HEK293 (cell line): ENCODE measurements around the gene NLK.

Experiments
- CTCF ChIA-PET: fragments of 350-600 bp; formaldehyde crosslinking; extraction: SDS; loops from one replicate; lab custom pipeline; 2021; ENCODE audit warnings: antibody characterized with exemption; lab: Yijun Ruan, JAX
- POLR2A ChIA-PET: fragments of 300-600 bp; formaldehyde crosslinking; extraction: SDS; loops from one replicate; lab custom pipeline; 2020; ENCODE audit warnings: antibody characterized with exemption, inconsistent platforms; lab: Yijun Ruan, JAX
- H3K27ac ChIP-seq: fragments of 200-500 bp; sonication (Bioruptor generic); 2 replicates; pipeline ENCODE4 v1.5.1; 2014; ENCODE audit warnings: low read depth, low read length, control low read depth, inconsistent platforms; ENCODE audit errors: extremely low read depth
- H3K36me3 ChIP-seq, 2 experiments: fragments of 200-500 bp in 1 of 2; sonication (Bioruptor generic) in 1 of 2; 1 replicate in 1 of 2; 2 replicates in 1 of 2; pipeline ENCODE4 v1.5.1; 2014 to 2017; ENCODE audit warnings: inconsistent platforms in 2 of 2, low read length in 2 of 2; ENCODE audit not compliant: control insufficient read depth in 2 of 2, insufficient read depth in 1 of 2
- H3K4me1 ChIP-seq: fragments of 200-500 bp; sonication (Bioruptor generic); 2 replicates; pipeline ENCODE4 v1.5.1; 2014; ENCODE audit warnings: mild to moderate bottlenecking, low read length, inconsistent platforms; ENCODE audit not compliant: control insufficient read depth, insufficient read depth
- H3K4me3 ChIP-seq: 2 replicates; pipeline ENCODE4 v1.5.1; 2011; ENCODE audit warnings: low read depth, mild to moderate bottlenecking, control low read depth, low read length, moderate library complexity
- H3K9me3 ChIP-seq: fragments of 200-500 bp; sonication (Bioruptor generic); 2 replicates; pipeline ENCODE4 v1.5.1; 2014; ENCODE audit warnings: low read depth, low read length, inconsistent platforms; ENCODE audit not compliant: control insufficient read depth, insufficient read depth
- BCL6B ChIP-seq: fragments of 450-650 bp; formaldehyde crosslinking; IDR thresholded peaks from 2 replicates; pipeline ENCODE4 v1.5.1; 2017; ENCODE audit warnings: missing biosample characterization, missing genetic modification characterization
- GLI2 ChIP-seq: fragments of 450-650 bp; formaldehyde crosslinking; IDR thresholded peaks from 2 replicates; pipeline ENCODE4; 2017; ENCODE audit warnings: missing biosample characterization, missing genetic modification characterization, low read depth, borderline replicate concordance
- IKZF3 ChIP-seq: fragments of 450-650 bp; IDR thresholded peaks from 2 replicates; pipeline ENCODE4 v1.5.0; 2018; ENCODE audit warnings: missing biosample characterization, mild to moderate bottlenecking, missing genetic modification characterization, moderate library complexity
- OVOL3 ChIP-seq: fragments of 450-650 bp; formaldehyde crosslinking; IDR thresholded peaks from 2 replicates; pipeline ENCODE4 v1.5.1; 2016; ENCODE audit warnings: missing biosample characterization, missing genetic modification characterization
- SALL2 ChIP-seq: fragments of 450-650 bp; formaldehyde crosslinking; IDR thresholded peaks from 2 replicates; pipeline ENCODE4 v1.5.0; 2017; ENCODE audit warnings: missing biosample characterization, mild to moderate bottlenecking, missing genetic modification characterization, borderline replicate concordance
- ZBTB8A ChIP-seq: fragments of 450-650 bp; formaldehyde crosslinking; IDR thresholded peaks from 2 replicates; pipeline ENCODE4 v1.5.1; 2016; ENCODE audit warnings: missing biosample characterization, missing genetic modification characterization
- ZFHX2 ChIP-seq: fragments of 450-650 bp; formaldehyde crosslinking; conservative IDR thresholded peaks from 2 replicates; pipeline ENCODE4 v1.5.1; 2016; ENCODE audit warnings: missing biosample characterization, missing genetic modification characterization
- ZNF112 ChIP-seq: fragments of 450-650 bp; formaldehyde crosslinking; IDR thresholded peaks from 2 replicates; pipeline ENCODE4 v1.5.0; 2017; ENCODE audit warnings: missing biosample characterization, missing genetic modification characterization
- ZNF146 ChIP-seq: fragments of 450-650 bp; formaldehyde crosslinking; IDR thresholded peaks from 2 replicates; pipeline ENCODE4 v1.5.1; 2016; ENCODE audit warnings: missing biosample characterization, missing genetic modification characterization
- ZNF174 ChIP-seq: fragments of 450-650 bp; formaldehyde crosslinking; IDR thresholded peaks from 2 replicates; pipeline ENCODE4 v1.5.0; 2017; ENCODE audit warnings: missing biosample characterization, mild to moderate bottlenecking, missing genetic modification characterization
- ZNF2 ChIP-seq: fragments of 450-650 bp; formaldehyde crosslinking; IDR thresholded peaks from 2 replicates; pipeline ENCODE4 v1.5.1; 2016; ENCODE audit warnings: missing biosample characterization, missing genetic modification characterization
- ZNF302 ChIP-seq: fragments of 450-650 bp; formaldehyde crosslinking; IDR thresholded peaks from 2 replicates; pipeline ENCODE4 v1.5.1; 2016; ENCODE audit warnings: missing biosample characterization, missing genetic modification characterization, low read depth
- ZNF510 ChIP-seq: fragments of 450-650 bp; formaldehyde crosslinking; IDR thresholded peaks from 2 replicates; pipeline ENCODE4 v1.5.1; 2018; ENCODE audit warnings: mild to moderate bottlenecking, missing genetic modification characterization, missing biosample characterization; ENCODE audit not compliant: insufficient replicate concordance
- ZNF555 ChIP-seq: fragments of 450-650 bp; formaldehyde crosslinking; conservative IDR thresholded peaks from 2 replicates; pipeline ENCODE4 v1.5.1; 2017; ENCODE audit warnings: missing biosample characterization, mild to moderate bottlenecking, missing genetic modification characterization, inconsistent platforms
- ZNF571 ChIP-seq: fragments of 450-650 bp; formaldehyde crosslinking; IDR thresholded peaks from 2 replicates; pipeline ENCODE4 v1.5.0; 2017; ENCODE audit warnings: missing biosample characterization, missing genetic modification characterization
- ZNF585B ChIP-seq: fragments of 450-650 bp; formaldehyde crosslinking; IDR thresholded peaks from 2 replicates; pipeline ENCODE4 v1.5.1; 2016; ENCODE audit warnings: missing biosample characterization, missing genetic modification characterization
- ZNF610 ChIP-seq: fragments of 450-650 bp; formaldehyde crosslinking; IDR thresholded peaks from 2 replicates; pipeline ENCODE4 v1.5.1; 2016; ENCODE audit warnings: missing biosample characterization, missing genetic modification characterization, borderline replicate concordance
- ZNF654 ChIP-seq: fragments of 450-650 bp; formaldehyde crosslinking; IDR thresholded peaks from 2 replicates; pipeline ENCODE4 v1.5.1; 2016; ENCODE audit warnings: low read depth, missing biosample characterization, missing genetic modification characterization
- ZNF692 ChIP-seq: fragments of 450-650 bp; formaldehyde crosslinking; IDR thresholded peaks from 2 replicates; pipeline ENCODE4 v1.5.1; 2016; ENCODE audit warnings: missing biosample characterization, missing genetic modification characterization
- ZNF747 ChIP-seq: fragments of 450-650 bp; formaldehyde crosslinking; IDR thresholded peaks from 2 replicates; pipeline ENCODE4 v1.5.1; 2016; ENCODE audit warnings: missing biosample characterization, missing genetic modification characterization
- TF ChIP-seq, protein P1 (sequence below): fragments of 450-650 bp; IDR thresholded peaks from 2 replicates; pipeline ENCODE4 v1.5.1; 2018; ENCODE audit warnings: missing biosample characterization, missing genetic modification characterization
- TF ChIP-seq, protein P2 (sequence below): fragments of 450-650 bp; formaldehyde crosslinking; IDR thresholded peaks from 2 replicates; pipeline ENCODE4 v1.5.1; 2016; ENCODE audit warnings: missing biosample characterization, missing genetic modification characterization
- TF ChIP-seq, protein P3 (sequence below): fragments of 450-650 bp; formaldehyde crosslinking; IDR thresholded peaks from 2 replicates; pipeline ENCODE4 v1.5.1; 2016; ENCODE audit warnings: missing biosample characterization, missing genetic modification characterization, low read depth

The NLK gene

GRCh38 chr17:28181568-28181967 lies 139.1 kb downstream of the NLK start:
- H3K4me1 ChIP-seq, result no peaks in the 10 kb centered on the region
- CTCF ChIA-PET, result no interaction called here
- no peak overlapping the region for H3K27ac ChIP-seq
- H3K36me3 ChIP-seq, result peaks cover 9 to 16% of the 10 kb centered on the region in 2 experiments; a peak in 2 of 3 replicates
- H3K4me3 ChIP-seq, result no peak overlapping the region
- POLR2A ChIA-PET, result no interaction called here
- no peaks in the 10 kb centered on the region for H3K9me3 ChIP-seq
- TF ChIP-seq BCL6B (tag by site-specific recombination) (no peak), ZNF585B (tag by site-specific recombination) (no peak), ZNF571 (no peak), SALL2 (tag by site-specific recombination) (no peak)
- TF ChIP-seq, all 188 proteins: peak for 0

GRCh38 chr17:28182559-28182958 lies 140.1 kb downstream of the NLK start:
- POLR2A ChIA-PET, result no interaction called here

More at GRCh38 chr17:28182559-28182958, 140.1 kb downstream of the NLK start:
- CTCF ChIA-PET, result interaction anchor here (0.6 to 0.7 kb wide), 2 partner anchors 38 to 62 kb away, joined by 3 read pairs; no protein-coding TSS in a partner anchor
- Histone ChIP-seq H3K9me3 (no peaks in the 10 kb centered on the region), H3K36me3 (peaks cover 9 to 19% of the 10 kb centered on the region in 2 experiments; a peak in 2 of 3 replicates), H3K27ac (no peak overlapping the region), H3K4me3 (no peak overlapping the region), H3K4me1 (no peaks in the 10 kb centered on the region)
- no peak for TF ChIP-seq ZNF112 (tag by site-specific recombination)
- TF ChIP-seq, protein P1, sequence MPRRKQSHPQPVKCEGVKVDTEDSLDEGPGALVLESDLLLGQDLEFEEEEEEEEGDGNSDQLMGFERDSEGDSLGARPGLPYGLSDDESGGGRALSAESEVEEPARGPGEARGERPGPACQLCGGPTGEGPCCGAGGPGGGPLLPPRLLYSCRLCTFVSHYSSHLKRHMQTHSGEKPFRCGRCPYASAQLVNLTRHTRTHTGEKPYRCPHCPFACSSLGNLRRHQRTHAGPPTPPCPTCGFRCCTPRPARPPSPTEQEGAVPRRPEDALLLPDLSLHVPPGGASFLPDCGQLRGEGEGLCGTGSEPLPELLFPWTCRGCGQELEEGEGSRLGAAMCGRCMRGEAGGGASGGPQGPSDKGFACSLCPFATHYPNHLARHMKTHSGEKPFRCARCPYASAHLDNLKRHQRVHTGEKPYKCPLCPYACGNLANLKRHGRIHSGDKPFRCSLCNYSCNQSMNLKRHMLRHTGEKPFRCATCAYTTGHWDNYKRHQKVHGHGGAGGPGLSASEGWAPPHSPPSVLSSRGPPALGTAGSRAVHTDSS (tag by site-specific recombination), result no peak
- no peak for TF ChIP-seq GLI2 (tag by site-specific recombination)
- TF ChIP-seq ZNF747 (tag by site-specific recombination), result no peak
- TF ChIP-seq, protein P2, sequence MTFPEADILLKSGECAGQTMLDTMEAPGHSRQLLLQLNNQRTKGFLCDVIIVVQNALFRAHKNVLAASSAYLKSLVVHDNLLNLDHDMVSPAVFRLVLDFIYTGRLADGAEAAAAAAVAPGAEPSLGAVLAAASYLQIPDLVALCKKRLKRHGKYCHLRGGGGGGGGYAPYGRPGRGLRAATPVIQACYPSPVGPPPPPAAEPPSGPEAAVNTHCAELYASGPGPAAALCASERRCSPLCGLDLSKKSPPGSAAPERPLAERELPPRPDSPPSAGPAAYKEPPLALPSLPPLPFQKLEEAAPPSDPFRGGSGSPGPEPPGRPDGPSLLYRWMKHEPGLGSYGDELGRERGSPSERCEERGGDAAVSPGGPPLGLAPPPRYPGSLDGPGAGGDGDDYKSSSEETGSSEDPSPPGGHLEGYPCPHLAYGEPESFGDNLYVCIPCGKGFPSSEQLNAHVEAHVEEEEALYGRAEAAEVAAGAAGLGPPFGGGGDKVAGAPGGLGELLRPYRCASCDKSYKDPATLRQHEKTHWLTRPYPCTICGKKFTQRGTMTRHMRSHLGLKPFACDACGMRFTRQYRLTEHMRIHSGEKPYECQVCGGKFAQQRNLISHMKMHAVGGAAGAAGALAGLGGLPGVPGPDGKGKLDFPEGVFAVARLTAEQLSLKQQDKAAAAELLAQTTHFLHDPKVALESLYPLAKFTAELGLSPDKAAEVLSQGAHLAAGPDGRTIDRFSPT (tag by site-specific recombination), result no peak
- no peak for TF ChIP-seq ZNF571
- TF ChIP-seq, protein P3, sequence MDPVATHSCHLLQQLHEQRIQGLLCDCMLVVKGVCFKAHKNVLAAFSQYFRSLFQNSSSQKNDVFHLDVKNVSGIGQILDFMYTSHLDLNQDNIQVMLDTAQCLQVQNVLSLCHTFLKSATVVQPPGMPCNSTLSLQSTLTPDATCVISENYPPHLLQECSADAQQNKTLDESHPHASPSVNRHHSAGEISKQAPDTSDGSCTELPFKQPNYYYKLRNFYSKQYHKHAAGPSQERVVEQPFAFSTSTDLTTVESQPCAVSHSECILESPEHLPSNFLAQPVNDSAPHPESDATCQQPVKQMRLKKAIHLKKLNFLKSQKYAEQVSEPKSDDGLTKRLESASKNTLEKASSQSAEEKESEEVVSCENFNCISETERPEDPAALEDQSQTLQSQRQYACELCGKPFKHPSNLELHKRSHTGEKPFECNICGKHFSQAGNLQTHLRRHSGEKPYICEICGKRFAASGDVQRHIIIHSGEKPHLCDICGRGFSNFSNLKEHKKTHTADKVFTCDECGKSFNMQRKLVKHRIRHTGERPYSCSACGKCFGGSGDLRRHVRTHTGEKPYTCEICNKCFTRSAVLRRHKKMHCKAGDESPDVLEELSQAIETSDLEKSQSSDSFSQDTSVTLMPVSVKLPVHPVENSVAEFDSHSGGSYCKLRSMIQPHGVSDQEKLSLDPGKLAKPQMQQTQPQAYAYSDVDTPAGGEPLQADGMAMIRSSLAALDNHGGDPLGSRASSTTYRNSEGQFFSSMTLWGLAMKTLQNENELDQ (tag by site-specific recombination), result no peak
- no peak for TF ChIP-seq ZNF510
- TF ChIP-seq ZNF302 (tag by site-specific recombination), result no peak
- TF ChIP-seq ZFHX2 (tag by site-specific recombination), result no peak
- TF ChIP-seq OVOL3 (tag by site-specific recombination), result no peak
- TF ChIP-seq ZNF692 (tag by site-specific recombination), result no peak
- no peak for TF ChIP-seq ZBTB8A (tag by site-specific recombination)
- no peak for TF ChIP-seq ZNF146 (tag by site-specific recombination)
- no peak for TF ChIP-seq ZNF174
- no peak for TF ChIP-seq ZNF2 (tag by site-specific recombination)
- TF ChIP-seq ZNF654, result no peak
- TF ChIP-seq ZNF555 (tag by site-specific recombination), result no peak
- TF ChIP-seq IKZF3 (tag by site-specific recombination), result no peak
- no peak for TF ChIP-seq ZNF610 (tag by site-specific recombination)
